Fibroblast of lung (primary cell): ENCODE measurements around the gene ACSM5. TPM values are rescaled to one million over a fixed set of nuclear protein-coding genes. Genes with fewer than 3 reads are reported as not detected.

Source experiments
- DNase-seq, 2 donors: peaks; one replicate each; pipeline versions ENCODE4 v3.0.0 to v3.0.0-alpha.2; 2010; ENCODE audit warnings: low read depth in 2 of 2
- H2AFZ ChIP-seq: 2 replicates; pipeline ENCODE4 v1.5.1; 2012; ENCODE audit warnings: low read length, control low read depth, inconsistent platforms
- H3K27ac ChIP-seq: 2 replicates; pipeline ENCODE4 v1.5.1; 2011; ENCODE audit warnings: low read length, control low read depth; ENCODE audit not compliant: insufficient read depth
- H3K27me3 ChIP-seq: 2 replicates; pipeline ENCODE4 v1.5.1; 2011; ENCODE audit warnings: mild to moderate bottlenecking, low read length; ENCODE audit not compliant: control insufficient read depth, insufficient read depth
- H3K36me3 ChIP-seq: 2 replicates; pipeline ENCODE4 v1.5.1; 2011; ENCODE audit warnings: low read length; ENCODE audit not compliant: control insufficient read depth, insufficient read depth
- H3K4me1 ChIP-seq: 2 replicates; pipeline ENCODE4 v1.5.1; 2011; ENCODE audit warnings: low read length; ENCODE audit not compliant: control insufficient read depth, insufficient read depth; ENCODE audit errors: extremely low read depth
- H3K4me2 ChIP-seq: 2 replicates; pipeline ENCODE4 v1.5.1; 2011; ENCODE audit warnings: low read length, control low read depth; ENCODE audit not compliant: insufficient read depth; ENCODE audit errors: extremely low read depth
- H3K4me3 ChIP-seq, 4 experiments: fragments of 200-600 bp in 1 of 4; sonication (generic) in 1 of 4; replicated peaks in 1 of 4; 2 replicates each; pipeline ENCODE4 v1.5.1; 2011 to 2016; ENCODE audit warnings: low read length in 4 of 4, low read depth in 3 of 4, mild to moderate bottlenecking in 3 of 4, control low read depth in 2 of 4, inconsistent platforms in 1 of 4, mixed read lengths in 1 of 4; ENCODE audit not compliant: insufficient read depth in 1 of 4; ENCODE audit errors: control extremely low read depth in 1 of 4
- H3K79me2 ChIP-seq: 2 replicates; pipeline ENCODE4 v1.5.1; 2012; ENCODE audit warnings: mild to moderate bottlenecking, low read length, inconsistent platforms; ENCODE audit not compliant: control insufficient read depth, insufficient read depth
- H3K9ac ChIP-seq: 2 replicates; pipeline ENCODE4 v1.5.1; 2011; ENCODE audit warnings: mild to moderate bottlenecking, low read length, control low read depth; ENCODE audit not compliant: insufficient read depth
- H3K9me3 ChIP-seq: 2 replicates; pipeline ENCODE4 v1.5.1; 2012; ENCODE audit warnings: low read depth, low read length; ENCODE audit not compliant: control insufficient read depth, insufficient read depth
- H4K20me1 ChIP-seq: 2 replicates; pipeline ENCODE4 v1.5.1; 2011; ENCODE audit warnings: low read length; ENCODE audit not compliant: control insufficient read depth, insufficient read depth; ENCODE audit errors: extremely low read depth
- CTCF ChIP-seq, 2 donors: IDR thresholded peaks in 1 of 2; conservative IDR thresholded peaks in 1 of 2; 1 replicate in 1 of 2; 2 replicates in 1 of 2; pipeline ENCODE4 v1.5.1; 2011 to 2012; ENCODE audit warnings: low read length in 2 of 2, control low read depth in 1 of 2, inconsistent platforms in 1 of 2, low read depth in 1 of 2, mild to moderate bottlenecking in 1 of 2
- EZH2 ChIP-seq: IDR thresholded peaks from 2 replicates; pipeline ENCODE4 v1.5.1; 2012; ENCODE audit warnings: low read length, control low read depth, mild to moderate bottlenecking; ENCODE audit errors: missing control alignments
- polyA plus RNA-seq, 2 donors: library from polyadenylated mRNA; depleted of rRNA in 1 of 2; stranded (reverse) in 1 of 2; unstranded in 1 of 2; fragments of >200 nt; gene quantifications; 2 replicates each; pipeline ENCODE4 v1.2.1, GENCODE V29; 2011 to 2012; ENCODE audit warnings: missing spikeins in 1 of 2
- total RNA-seq: library from RNA; depleted of rRNA; stranded (reverse); fragments of >200 nt; gene quantifications from 2 replicates; pipeline ENCODE4 v1.2.1, GENCODE V29; 2014

Gene ACSM5
- total and polyA plus RNA-seq, 2 donors (not counting 1 experiment from before 2014, with no cell fraction given): 0.10 TPM; not detected in 1

GRCh38 chr16:20484726-20485125, 75.4 kb downstream of the ACSM5 start:
- no peak overlapping the region for H3K4me3 ChIP-seq
- H3K4me1 ChIP-seq: no peaks in the 10 kb centered on the region
- no peaks in the 10 kb centered on the region for H3K36me3 ChIP-seq
- no peak overlapping the region for H2AFZ ChIP-seq
- DNase-seq: no peak
- H3K4me2 ChIP-seq: no peak overlapping the region
- H3K9me3 ChIP-seq: no peaks in the 10 kb centered on the region
- H3K27me3 ChIP-seq: no peaks in the 10 kb centered on the region
- no peaks in the 10 kb centered on the region for H3K79me2 ChIP-seq
- no peak for TF ChIP-seq CTCF (conservative IDR thresholded peaks at IDR 0.05 in 1 of 2, IDR thresholded peaks at IDR 0.05 in 1 of 2; ENCODE audit: low read depth in 1 of 2, low read length in 2 of 2)
- TF ChIP-seq EZH2: no peak
- no peaks in the 10 kb centered on the region for H4K20me1 ChIP-seq
- no peak overlapping the region for H3K27ac ChIP-seq
- H3K9ac ChIP-seq: no peak overlapping the region

DNA sequence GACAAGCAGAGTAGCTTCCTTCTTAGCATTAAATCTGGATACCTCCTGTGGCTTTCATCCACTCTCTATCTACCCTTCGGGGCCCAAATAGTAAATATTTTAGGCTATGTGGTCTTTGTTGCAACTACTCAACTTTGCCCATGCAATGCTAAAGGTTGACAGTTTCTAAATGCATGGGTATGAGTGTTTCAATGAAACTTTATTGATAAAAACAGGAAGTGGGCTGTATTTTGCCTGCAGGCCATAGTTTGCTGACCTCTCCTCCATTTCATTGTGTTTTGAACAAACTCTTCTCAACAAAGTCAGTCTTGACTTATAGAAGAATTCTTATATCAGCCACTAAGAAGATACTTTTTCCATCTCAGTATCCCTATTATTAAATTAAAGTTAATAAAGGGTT, 76.1 kb downstream of the ACSM5 start:
- H4K20me1 ChIP-seq: no peaks in the 10 kb centered on the region
- TF ChIP-seq CTCF (conservative IDR thresholded peaks at IDR 0.05 in 1 of 2, IDR thresholded peaks at IDR 0.05 in 1 of 2; ENCODE audit: low read depth in 1 of 2, low read length in 2 of 2): no peak
- TF ChIP-seq EZH2: no peak

More for the DNA sequence above, 76.1 kb downstream of the ACSM5 start:
- H3K27ac ChIP-seq: no peak overlapping the region
- no peaks in the 10 kb centered on the region for H3K36me3 ChIP-seq
- no peaks in the 10 kb centered on the region for H3K27me3 ChIP-seq
- no peaks in the 10 kb centered on the region for H3K9me3 ChIP-seq
- no peaks in the 10 kb centered on the region for H3K4me1 ChIP-seq
- no peak overlapping the region for H2AFZ ChIP-seq
- no peak overlapping the region for H3K4me3 ChIP-seq
- no peaks in the 10 kb centered on the region for H3K79me2 ChIP-seq
- no peak for DNase-seq
- H3K9ac ChIP-seq: no peak overlapping the region
- H3K4me2 ChIP-seq: no peak overlapping the region

Other genes starting within 250 kb of the ACSM5 start
- gene GP2, start 82.0 kb upstream of the ACSM5 start, total RNA-seq: not detected in 2 replicates
- gene GP2, start 82.0 kb upstream of the ACSM5 start, polyA plus RNA-seq: not detected in 2 replicates
- not detected in 2 replicates for gene UMOD, start 56.8 kb upstream of the ACSM5 start, total RNA-seq
- gene UMOD, start 56.8 kb upstream of the ACSM5 start, polyA plus RNA-seq: not detected in 2 replicates
- gene PDILT, start 4.8 kb upstream of the ACSM5 start, total RNA-seq: not detected in 2 replicates
- not detected in 2 replicates for gene PDILT, start 4.8 kb upstream of the ACSM5 start, polyA plus RNA-seq
- gene ACSM2A, start 42.0 kb downstream of the ACSM5 start, total RNA-seq: not detected in 2 replicates
- not detected in 2 replicates for gene ACSM2A, start 42.0 kb downstream of the ACSM5 start, polyA plus RNA-seq
- gene ACSM2B, start 166.8 kb downstream of the ACSM5 start, total RNA-seq: not detected in 2 replicates
- not detected in 2 replicates for gene ACSM2B, start 166.8 kb downstream of the ACSM5 start, polyA plus RNA-seq